NOMO-1 treated with dmso at 0.1 percent for 144 hours (cell line): ENCODE data around the gene MACROD2.

Experiments
- DNase-seq: peaks from one replicate; lab custom pipeline; 2025; ENCODE audit not compliant: unreplicated experiment; lab: John Stamatoyannopoulos, UW

MACROD2 gene

GRCh38 chr20:14729390-14729789, 734.1 kb downstream of the MACROD2 start:
- no peak for DNase-seq

- no peak for DNase-seq
Observed at GRCh38 chr20:14732343-14732742, 737.0 kb downstream of the MACROD2 start.

GRCh38 chr20:14732996-14733395, 737.7 kb downstream of the MACROD2 start:
- no peak for DNase-seq

GRCh38 chr20:14740380-14740779, 745.1 kb downstream of the MACROD2 start:
- DNase-seq, result no peak

GRCh38 chr20:14741616-14742015, 746.3 kb downstream of the MACROD2 start:
- no peak for DNase-seq

- DNase-seq, result no peak
Observed at GRCh38 chr20:14744723-14745122, 749.4 kb downstream of the MACROD2 start.

GRCh38 chr20:14745830-14746229, 750.5 kb downstream of the MACROD2 start:
- no peak for DNase-seq

- DNase-seq, result no peak
Observed at GRCh38 chr20:14751191-14751590, 755.9 kb downstream of the MACROD2 start.

GRCh38 chr20:14757728-14758127, 762.4 kb downstream of the MACROD2 start:
- no peak for DNase-seq

- DNase-seq, result no peak
Observed at GRCh38 chr20:14758356-14758755, 763.0 kb downstream of the MACROD2 start.

- no peak for DNase-seq
Observed at GRCh38 chr20:14759979-14760378, 764.7 kb downstream of the MACROD2 start.

- DNase-seq, result no peak
Observed at GRCh38 chr20:14761903-14762302, 766.6 kb downstream of the MACROD2 start.

- no peak for DNase-seq
Observed at GRCh38 chr20:14764511-14765369, 769.4 kb downstream of the MACROD2 start.

GRCh38 chr20:14765370-14765701, 770.0 kb downstream of the MACROD2 start:
- DNase-seq, result no peak

GRCh38 chr20:14773486-14773885, 778.2 kb downstream of the MACROD2 start:
- DNase-seq, result no peak

- no peak for DNase-seq
Observed at GRCh38 chr20:14775778-14776177, 780.5 kb downstream of the MACROD2 start.

- DNase-seq, result no peak
Observed at GRCh38 chr20:14777591-14777990, 782.3 kb downstream of the MACROD2 start.

- no peak for DNase-seq
Observed at GRCh38 chr20:14778096-14778495, 782.8 kb downstream of the MACROD2 start.

GRCh38 chr20:14778875-14779274, 783.6 kb downstream of the MACROD2 start:
- DNase-seq, result no peak

- no peak for DNase-seq
Observed at GRCh38 chr20:14780508-14780907, 785.2 kb downstream of the MACROD2 start.

- DNase-seq, result no peak
Observed at GRCh38 chr20:14782731-14783130, 787.4 kb downstream of the MACROD2 start.

GRCh38 chr20:14783766-14784165, 788.5 kb downstream of the MACROD2 start:
- no peak for DNase-seq
